Measurements from ENCODE around the gene CCNL2. TPM values are rescaled to one million over a fixed set of nuclear protein-coding genes. Genes with fewer than 3 reads are reported as not detected.
A peak's percentile ranks its signal among the peaks of the same experiment; 100 is the strongest.

Gene CCNL2
- total RNA-seq, 1 experiment from 2014 or later: 97.9 TPM

DNA sequence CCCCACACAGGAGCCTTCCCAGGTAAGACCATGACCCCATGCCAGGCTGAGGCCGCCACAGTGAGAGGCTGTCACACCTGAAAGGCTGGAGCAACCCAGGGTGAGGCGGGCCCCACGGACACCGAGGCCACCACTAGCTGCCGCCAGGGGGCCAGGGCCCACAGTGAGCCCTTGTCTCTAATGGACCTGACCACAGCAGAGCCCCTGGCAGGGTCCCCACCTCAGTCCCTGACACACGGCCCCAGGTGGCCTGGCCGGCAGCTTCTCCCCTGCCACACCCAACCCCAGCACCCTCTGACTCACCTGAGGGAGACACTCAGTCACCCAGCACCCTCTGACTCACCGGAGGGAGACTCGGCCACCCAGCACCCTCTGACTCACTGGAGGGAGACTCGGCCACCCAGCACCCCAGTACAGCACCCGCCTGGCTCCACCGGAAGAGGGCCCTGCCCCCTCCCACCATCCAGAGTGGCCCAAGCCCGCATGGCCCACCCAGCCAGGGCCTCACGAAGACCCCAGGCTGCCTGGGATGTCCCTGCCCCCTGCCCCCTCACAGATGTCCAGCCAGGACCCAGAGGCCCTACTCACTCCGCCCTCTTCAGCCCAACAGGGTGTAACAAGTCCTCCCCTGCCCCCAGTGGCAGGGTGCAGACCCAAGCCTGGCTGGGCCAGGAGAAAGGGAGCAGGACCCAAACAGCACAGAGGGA lies 54.3 kb downstream of the CCNL2 start:
- no peaks in the 10 kb centered on the region for H3K9me2 ChIP-seq (replicated peaks; ENCODE audit: insufficient read depth, low read length)
- no peak overlapping the region for H3K4me3 ChIP-seq (ENCODE audit: low read length)
- H4K20me1 ChIP-seq (ENCODE audit: insufficient read depth, low read depth, low read length): peaks cover 39% of the 10 kb centered on the region; the same call in 1 of the 2 replicates
- H3K9me3 ChIP-seq (ENCODE audit: low read length): no peaks in the 10 kb centered on the region
- no peak overlapping the region for H2AFZ ChIP-seq (ENCODE audit: low read length)
- H3K9ac ChIP-seq (ENCODE audit: low read length): no peak overlapping the region
- peak; percentile 71 for DNase-seq
- peaks cover 3% of the 10 kb centered on the region; the same call in 1 of the 2 replicates for H3K36me3 ChIP-seq (ENCODE audit: insufficient read depth, low read length)
- H3K4me2 ChIP-seq (ENCODE audit: low read depth, low read length, poor library complexity, severe bottlenecking): no peak overlapping the region
- H3K4me1 ChIP-seq (ENCODE audit: low read length): peaks cover 34% of the 10 kb centered on the region
- H3K27me3 ChIP-seq (ENCODE audit: low read length): no peaks in the 10 kb centered on the region
- peaks cover 58% of the 10 kb centered on the region for H3K79me2 ChIP-seq (ENCODE audit: low read length)
- no peak overlapping the region for H3K27ac ChIP-seq (ENCODE audit: low read length)

DNA sequence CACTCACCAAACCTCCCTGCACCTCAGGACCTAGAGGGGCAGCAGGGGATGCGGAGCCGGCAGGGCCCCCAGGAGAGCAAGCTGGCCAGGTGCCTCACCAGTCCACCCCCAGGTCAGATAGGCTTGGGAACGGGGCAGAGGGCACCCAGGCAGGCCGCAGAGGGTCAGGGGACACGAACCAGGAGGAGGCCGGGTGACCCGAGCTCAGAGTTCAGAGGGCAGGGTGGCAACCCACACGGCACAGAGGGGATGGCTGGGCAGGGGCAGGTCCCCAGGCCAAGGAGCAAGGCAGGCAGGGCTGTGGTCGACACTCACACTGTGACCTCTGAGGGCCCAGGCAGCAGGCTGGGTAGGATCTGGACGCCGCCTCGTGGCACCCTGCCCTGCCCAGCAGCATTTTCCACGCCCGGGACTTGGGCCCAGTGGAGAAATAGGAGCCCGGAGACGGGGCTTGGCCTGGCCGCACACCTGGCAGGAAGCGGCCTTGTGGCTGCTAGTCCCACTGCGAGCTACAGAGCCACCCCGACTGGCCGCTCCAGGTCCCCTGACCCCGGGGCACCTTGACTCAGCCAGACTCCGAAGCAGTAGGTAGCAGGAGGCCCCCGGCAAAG lies 55.2 kb downstream of the CCNL2 start:
- no peak for DNase-seq
- Histone ChIP-seq H3K4me3 (ENCODE audit: low read length) (no peak overlapping the region), H3K9ac (ENCODE audit: low read length) (no peak overlapping the region), H2AFZ (ENCODE audit: low read length) (no peak overlapping the region), H3K79me2 (ENCODE audit: low read length) (peaks cover 58% of the 10 kb centered on the region), H3K4me2 (ENCODE audit: low read depth, low read length, poor library complexity, severe bottlenecking) (no peak overlapping the region), H3K27me3 (ENCODE audit: low read length) (no peaks in the 10 kb centered on the region), H4K20me1 (ENCODE audit: insufficient read depth, low read depth, low read length) (peaks cover 39% of the 10 kb centered on the region; the same call in 1 of the 2 replicates), H3K9me3 (ENCODE audit: low read length) (no peaks in the 10 kb centered on the region), H3K27ac (ENCODE audit: low read length) (no peak overlapping the region), H3K9me2 (replicated peaks; ENCODE audit: insufficient read depth, low read length) (no peaks in the 10 kb centered on the region), H3K4me1 (ENCODE audit: low read length) (peaks cover 34% of the 10 kb centered on the region), H3K36me3 (ENCODE audit: insufficient read depth, low read length) (peaks cover 3% of the 10 kb centered on the region; the same call in 1 of the 2 replicates)

DNA sequence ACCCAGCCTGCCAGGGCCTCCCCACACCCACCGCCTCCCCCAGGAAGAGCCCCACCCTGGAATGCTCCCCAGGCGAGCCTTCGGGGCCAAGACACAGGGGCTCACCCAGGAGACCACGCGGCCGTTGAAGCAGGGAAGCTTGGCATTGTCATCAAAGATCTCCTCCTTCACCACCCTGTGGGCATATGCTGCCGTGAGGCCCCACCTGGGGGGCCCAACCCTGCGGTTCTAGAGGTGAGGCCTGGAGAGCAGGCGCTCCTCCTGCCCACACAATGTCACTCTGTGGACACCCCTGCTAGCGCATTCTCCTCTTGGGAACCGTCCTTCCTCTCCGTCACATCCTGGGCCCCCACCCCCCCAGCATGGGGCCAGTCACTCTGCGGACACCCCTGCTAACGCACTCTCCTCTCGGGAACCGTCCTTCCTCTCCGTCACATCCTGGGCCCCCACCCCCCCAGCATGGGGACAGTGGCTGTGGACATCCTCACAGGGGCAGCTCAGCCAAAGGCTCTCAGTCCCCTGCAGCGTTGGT lies 56.5 kb downstream of the CCNL2 start:
- Histone ChIP-seq H3K79me2 (ENCODE audit: low read length) (peaks cover 46% of the 10 kb centered on the region), H4K20me1 (ENCODE audit: insufficient read depth, low read depth, low read length) (peaks cover 37% of the 10 kb centered on the region; the same call in 1 of the 2 replicates), H3K4me3 (ENCODE audit: low read length) (no peak overlapping the region), H3K27ac (ENCODE audit: low read length) (no peak overlapping the region), H3K36me3 (ENCODE audit: insufficient read depth, low read length) (peaks cover 3% of the 10 kb centered on the region; the same call in 1 of the 2 replicates), H3K4me2 (ENCODE audit: low read depth, low read length, poor library complexity, severe bottlenecking) (no peak overlapping the region), H3K9me2 (replicated peaks; ENCODE audit: insufficient read depth, low read length) (no peaks in the 10 kb centered on the region), H2AFZ (ENCODE audit: low read length) (no peak overlapping the region), H3K4me1 (ENCODE audit: low read length) (peaks cover 29% of the 10 kb centered on the region), H3K9ac (ENCODE audit: low read length) (no peak overlapping the region), H3K27me3 (ENCODE audit: low read length) (no peaks in the 10 kb centered on the region), H3K9me3 (ENCODE audit: low read length) (no peaks in the 10 kb centered on the region)
- no peak for DNase-seq

DNA sequence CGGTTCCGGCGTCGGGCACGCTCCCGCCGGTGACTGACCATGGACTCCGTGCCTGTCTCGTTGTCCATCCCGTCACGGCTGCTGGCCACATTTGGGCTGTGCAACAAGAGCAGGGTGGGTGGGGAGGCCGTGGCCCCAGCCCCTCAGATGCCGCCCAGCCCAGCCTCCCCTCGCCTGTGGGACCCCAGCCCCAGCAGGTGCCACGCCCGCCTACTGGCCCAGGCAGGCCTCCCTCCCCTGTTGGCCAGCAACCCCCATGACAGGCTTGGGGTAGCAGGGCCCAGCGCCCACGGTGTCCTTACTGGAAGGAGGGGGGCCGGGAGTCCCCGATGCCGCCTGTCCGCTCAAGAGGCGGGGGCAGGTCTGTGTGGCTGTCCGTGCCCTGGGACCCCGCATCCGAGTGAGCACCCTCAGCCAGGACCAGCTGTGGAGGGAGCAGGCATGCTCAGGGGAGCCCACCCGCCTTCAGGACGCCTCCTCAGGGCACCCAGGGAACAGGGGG lies 57.0 kb downstream of the CCNL2 start:
- Histone ChIP-seq H3K4me1 (ENCODE audit: low read length) (peaks cover 26% of the 10 kb centered on the region), H3K27me3 (ENCODE audit: low read length) (no peaks in the 10 kb centered on the region), H3K9me3 (ENCODE audit: low read length) (no peaks in the 10 kb centered on the region), H3K79me2 (ENCODE audit: low read length) (peaks cover 40% of the 10 kb centered on the region), H3K9ac (ENCODE audit: low read length) (no peak overlapping the region), H3K4me2 (ENCODE audit: low read depth, low read length, poor library complexity, severe bottlenecking) (no peak overlapping the region), H3K27ac (ENCODE audit: low read length) (no peak overlapping the region), H3K9me2 (replicated peaks; ENCODE audit: insufficient read depth, low read length) (no peaks in the 10 kb centered on the region), H3K36me3 (ENCODE audit: insufficient read depth, low read length) (peaks cover 5% of the 10 kb centered on the region; the same call in 1 of the 2 replicates), H2AFZ (ENCODE audit: low read length) (no peak overlapping the region), H3K4me3 (ENCODE audit: low read length) (no peak overlapping the region), H4K20me1 (ENCODE audit: insufficient read depth, low read depth, low read length) (peaks cover 36% of the 10 kb centered on the region)
- DNase-seq: no peak

DNA sequence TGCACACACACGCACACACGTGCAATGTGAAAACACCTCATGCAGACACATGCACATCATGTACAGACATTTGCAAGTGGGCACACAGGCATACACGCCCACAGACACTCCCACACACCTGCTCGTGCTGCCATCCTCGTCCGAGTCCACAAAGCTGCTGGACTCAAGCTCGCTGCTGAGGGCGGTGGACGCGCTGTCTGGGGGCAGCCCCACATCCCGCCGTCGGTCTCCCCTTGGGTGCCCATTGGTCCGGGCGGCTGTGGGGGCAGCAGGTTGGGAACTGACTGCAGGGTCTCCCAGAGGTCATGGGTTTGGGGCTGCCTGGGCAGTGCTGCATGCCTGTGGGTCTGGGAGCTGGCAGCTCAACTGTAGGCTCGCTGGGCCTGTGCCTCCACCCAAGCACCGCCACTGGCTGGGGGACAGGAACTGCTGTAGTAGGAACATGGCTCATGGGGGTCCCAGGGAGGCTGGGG lies 57.5 kb downstream of the CCNL2 start:
- Histone ChIP-seq H3K27me3 (ENCODE audit: low read length) (no peaks in the 10 kb centered on the region), H3K4me2 (ENCODE audit: low read depth, low read length, poor library complexity, severe bottlenecking) (no peak overlapping the region), H3K36me3 (ENCODE audit: insufficient read depth, low read length) (peaks cover 5% of the 10 kb centered on the region; the same call in 1 of the 2 replicates), H4K20me1 (ENCODE audit: insufficient read depth, low read depth, low read length) (peaks cover 36% of the 10 kb centered on the region), H3K9me3 (ENCODE audit: low read length) (no peaks in the 10 kb centered on the region), H3K9me2 (replicated peaks; ENCODE audit: insufficient read depth, low read length) (no peaks in the 10 kb centered on the region), H2AFZ (ENCODE audit: low read length) (no peak overlapping the region), H3K79me2 (ENCODE audit: low read length) (peaks cover 35% of the 10 kb centered on the region), H3K9ac (ENCODE audit: low read length) (no peak overlapping the region), H3K27ac (ENCODE audit: low read length) (no peak overlapping the region), H3K4me3 (ENCODE audit: low read length) (no peak overlapping the region), H3K4me1 (ENCODE audit: low read length) (peaks cover 21% of the 10 kb centered on the region)
- no peak for DNase-seq

DNA sequence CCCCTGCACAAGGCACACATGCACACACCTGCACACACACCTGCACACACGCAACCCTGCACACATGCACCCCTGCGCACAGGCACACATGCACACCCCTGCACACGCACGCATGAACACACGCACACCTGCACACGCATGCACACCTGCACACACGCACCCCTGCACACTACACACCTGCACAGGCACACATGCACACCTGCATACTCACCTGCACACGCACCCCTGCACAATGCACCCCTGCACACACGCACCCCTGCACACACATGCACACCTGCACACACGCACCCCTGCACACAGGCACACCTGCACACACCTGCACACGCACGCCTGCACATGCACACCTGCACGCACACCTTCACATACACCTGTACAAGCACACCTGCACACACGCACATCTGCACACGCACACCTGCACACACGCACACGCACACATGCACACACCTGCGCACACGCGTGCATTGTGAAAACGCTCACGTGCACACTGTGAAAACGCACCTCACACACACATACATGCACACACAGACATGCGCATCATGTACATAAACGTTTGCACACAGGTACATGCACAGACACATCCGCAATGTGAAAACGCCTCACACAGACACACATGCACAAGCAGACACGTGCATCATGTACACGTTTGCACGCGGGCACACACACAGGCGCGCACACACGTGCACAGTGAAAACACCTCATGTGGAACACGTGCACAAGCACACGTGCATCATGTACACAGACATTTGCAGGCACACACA lies 58.2 kb downstream of the CCNL2 start:
- Histone ChIP-seq H2AFZ (ENCODE audit: low read length) (no peak overlapping the region), H3K9me2 (replicated peaks; ENCODE audit: insufficient read depth, low read length) (no peaks in the 10 kb centered on the region), H3K27me3 (ENCODE audit: low read length) (no peaks in the 10 kb centered on the region), H3K9me3 (ENCODE audit: low read length) (no peaks in the 10 kb centered on the region), H3K36me3 (ENCODE audit: insufficient read depth, low read length) (peaks cover 5% of the 10 kb centered on the region; the same call in 1 of the 2 replicates), H4K20me1 (ENCODE audit: insufficient read depth, low read depth, low read length) (peaks cover 30% of the 10 kb centered on the region), H3K79me2 (ENCODE audit: low read length) (peaks cover 29% of the 10 kb centered on the region), H3K27ac (ENCODE audit: low read length) (no peak overlapping the region), H3K4me3 (ENCODE audit: low read length) (no peak overlapping the region), H3K9ac (ENCODE audit: low read length) (no peak overlapping the region), H3K4me1 (ENCODE audit: low read length) (peaks cover 15% of the 10 kb centered on the region), H3K4me2 (ENCODE audit: low read depth, low read length, poor library complexity, severe bottlenecking) (no peak overlapping the region)
- DNase-seq: no peak

DNA sequence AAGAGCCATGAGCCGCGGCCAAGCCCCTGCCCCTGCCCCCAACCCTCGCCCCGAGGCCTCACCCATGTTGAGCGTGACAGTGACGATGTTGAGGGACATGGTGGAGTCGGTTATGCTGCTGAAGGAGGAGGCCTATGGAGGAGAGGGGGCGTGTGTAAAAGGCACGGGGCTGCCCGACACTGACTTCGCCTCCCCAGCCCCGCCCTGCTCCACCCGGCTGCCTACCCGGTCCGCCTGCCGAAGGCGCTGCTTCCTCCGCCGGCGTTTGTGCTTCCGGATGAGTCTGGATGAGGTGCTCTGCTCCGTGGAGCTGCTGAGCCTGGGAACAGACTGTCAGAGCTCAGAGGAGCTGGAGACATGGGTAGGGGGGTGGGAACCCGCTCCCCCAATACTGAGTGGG lies 59.0 kb downstream of the CCNL2 start:
- peaks cover 29% of the 10 kb centered on the region for H4K20me1 ChIP-seq (ENCODE audit: insufficient read depth, low read depth, low read length)
- H3K9me2 ChIP-seq (replicated peaks; ENCODE audit: insufficient read depth, low read length): no peaks in the 10 kb centered on the region
- no peaks in the 10 kb centered on the region for H3K9me3 ChIP-seq (ENCODE audit: low read length)
- DNase-seq: no peak
- no peak overlapping the region for H3K4me2 ChIP-seq (ENCODE audit: low read depth, low read length, poor library complexity, severe bottlenecking)
- peaks cover 5% of the 10 kb centered on the region; the same call in 1 of the 2 replicates for H3K36me3 ChIP-seq (ENCODE audit: insufficient read depth, low read length)
- H3K79me2 ChIP-seq (ENCODE audit: low read length): peaks cover 21% of the 10 kb centered on the region
- no peak overlapping the region for H2AFZ ChIP-seq (ENCODE audit: low read length)
- H3K4me1 ChIP-seq (ENCODE audit: low read length): peaks cover 11% of the 10 kb centered on the region
- no peaks in the 10 kb centered on the region for H3K27me3 ChIP-seq (ENCODE audit: low read length)
- no peak overlapping the region for H3K27ac ChIP-seq (ENCODE audit: low read length)
- no peak overlapping the region for H3K4me3 ChIP-seq (ENCODE audit: low read length)
- H3K9ac ChIP-seq (ENCODE audit: low read length): no peak overlapping the region

All from Karpas-422 (cell line).